Posterior vena cava (tissue), 2 donors: Measurements from ENCODE around the gene SPRR3. TPM values are rescaled to one million over a fixed set of nuclear protein-coding genes. Genes with fewer than 3 reads are reported as not detected.
A peak's percentile ranks its signal among the peaks of the same experiment; 100 is the strongest.
"Not testable (repeated sequence)": the region's sequence is repeated elsewhere in the genome, so short reads cannot be mapped to it uniquely, and the experiment has no call there.

ENCODE experiments used
- DNase-seq: peaks from one replicate; pipeline ENCODE4 v3.0.0-alpha.2; 2020; ENCODE audit warnings: low spot score
- intact Hi-C, 2 donors: fragments of 100-400 bp; cut with DNase I; formaldehyde crosslinking; loops; one replicate each; pipeline versions ENCODE4 v1.14.1 to v1.14.2; 2022 to 2023
- total RNA-seq, 2 donors: library from RNA; stranded (reverse); fragmentation: NEBNext Ultra II Directional; extraction: Animal tissue kit (Norgen Biotek cat#: 25700); gene quantifications; one replicate each; pipeline ENCODE4 v1.2.1, GENCODE V29; 2021
- donor health status: DM: yes; HTN: yes; CAD: no.
- donor health status: DM: yes; HTN: yes; CAD: no.

The SPRR3 gene
- total RNA-seq, 2 donors from 2014 or later: not detected

- intact Hi-C loops: no loop called here
- DNase-seq: no peak
Observed at GRCh38 chr1:152981146-152981871, 20.2 kb upstream of the SPRR3 start.

GRCh38 chr1:152982076-152982475, 19.5 kb upstream of the SPRR3 start:
- DNase-seq: no peak
- intact Hi-C loops: no loop called here

GRCh38 chr1:152983234-152983633, 18.3 kb upstream of the SPRR3 start:
- intact Hi-C loops: no loop called here
- no peak for DNase-seq

GRCh38 chr1:152983743-152984142, 17.8 kb upstream of the SPRR3 start, which contains the start of gene SPRR1A:
Gene SPRR1A (plus strand): TSS chr1:152984081. CDS start chr1:152985231, 1,150 bp downstream.
- no peak for DNase-seq
- intact Hi-C loops: no loop called here

- no peak for DNase-seq
- intact Hi-C loops: no loop called here
Observed at GRCh38 chr1:152986578-152986977, 15.0 kb upstream of the SPRR3 start.

- intact Hi-C loops: no loop called here
- no peak for DNase-seq
Observed at GRCh38 chr1:152993186-152993585, 8.4 kb upstream of the SPRR3 start.

- intact Hi-C loops: no loop called here
Observed at GRCh38 chr1:152995842-152996241, 5.7 kb upstream of the SPRR3 start.

GRCh38 chr1:152996633-152997400, 4.7 kb upstream of the SPRR3 start:
- no peak for DNase-seq
- intact Hi-C loops: no loop called here

More at GRCh38 chr1:152995842-152996241, 5.7 kb upstream of the SPRR3 start:
- DNase-seq: no peak

GRCh38 chr1:152997901-152998300, 3.6 kb upstream of the SPRR3 start:
- intact Hi-C loops: no loop called here
- no peak for DNase-seq

- intact Hi-C loops: no loop called here
- no peak for DNase-seq
Observed at GRCh38 chr1:152998476-152998875, 3.1 kb upstream of the SPRR3 start.

GRCh38 chr1:152999818-153000217, 1.7 kb upstream of the SPRR3 start:
- intact Hi-C loops: no loop called here
- DNase-seq: no peak

- intact Hi-C loops: no loop called here
Observed at GRCh38 chr1:153000294-153000693, 1.3 kb upstream of the SPRR3 start.

GRCh38 chr1:153011235-153011758, 9.7 kb downstream of the SPRR3 start:
- intact Hi-C loops, DNase-seq: not testable (repeated sequence)

More at GRCh38 chr1:153000294-153000693, 1.3 kb upstream of the SPRR3 start:
- peak; percentile 29 for DNase-seq

- intact Hi-C loops, DNase-seq: not testable (repeated sequence)
Observed at GRCh38 chr1:153021829-153022228, 20.3 kb downstream of the SPRR3 start.

- DNase-seq, intact Hi-C loops: not testable (repeated sequence)
Observed at GRCh38 chr1:153022340-153022739, 20.8 kb downstream of the SPRR3 start.

GRCh38 chr1:153023109-153023508, 21.6 kb downstream of the SPRR3 start:
- intact Hi-C loops: no loop called here

GRCh38 chr1:153024413-153024812, 22.9 kb downstream of the SPRR3 start:
- DNase-seq: no peak
- intact Hi-C loops: no loop called here

More at GRCh38 chr1:153023109-153023508, 21.6 kb downstream of the SPRR3 start:
- no peak for DNase-seq

- no peak for DNase-seq
- intact Hi-C loops: no loop called here
Observed at GRCh38 chr1:153025797-153026196, 24.2 kb downstream of the SPRR3 start.

- no peak for DNase-seq
- intact Hi-C loops: no loop called here
Observed at GRCh38 chr1:153028766-153029165, 27.2 kb downstream of the SPRR3 start.

- DNase-seq: no peak
- intact Hi-C loops: no loop called here
Observed at GRCh38 chr1:153030895-153031294, 29.3 kb downstream of the SPRR3 start, which contains the start of gene SPRR1B. Gene SPRR1B (plus strand): TSS chr1:153031203. CDS start chr1:153032346, 1,143 bp downstream.
